Stimulated activated naive CD8-positive, alpha-beta T cell treated with anti-CD3 and anti-CD28 coated beads, Interleukin-15, Interleukin-2, amounts not matched to agents 100 ng/mL and 50 ng/mL, for 24 hours (primary cell): ENCODE results near the gene BIVM.
A peak's percentile ranks its signal among the peaks of the same experiment; 100 is the strongest.

Experiments used
- H3K27ac Mint-ChIP-seq: one replicate; pipeline ENCODE4 v1.8.0; 2021; ENCODE audit warnings: mild to moderate bottlenecking, mixed read lengths
- H3K27me3 Mint-ChIP-seq: one replicate; pipeline ENCODE4 v1.8.0; 2021; ENCODE audit warnings: mixed read lengths
- H3K36me3 Mint-ChIP-seq: one replicate; pipeline ENCODE4 v1.8.0; 2021; ENCODE audit warnings: low read depth, mixed read lengths
- H3K4me1 Mint-ChIP-seq: one replicate; pipeline ENCODE4 v1.8.0; 2021; ENCODE audit warnings: low read depth, mixed read lengths
- H3K4me3 Mint-ChIP-seq: one replicate; pipeline ENCODE4 v1.8.0; 2021; ENCODE audit warnings: mild to moderate bottlenecking, mixed read lengths
- H3K9me3 Mint-ChIP-seq: one replicate; pipeline ENCODE4 v1.8.0; 2021; ENCODE audit warnings: mixed read lengths

The BIVM gene

GRCh38 chr13:102845630-102846260, 46.8 kb downstream of the BIVM start, which contains the start of gene ERCC5:
TSS of gene ERCC5 (plus strand) at chr13:102846032. CDS start at chr13:102846267, 235 bp downstream.
- Mint-ChIP-seq H3K4me3 (peak within 1 kb of the TSS; percentile 98), H3K27ac (peak within 1 kb of the TSS; percentile 96), H3K9me3 (no peaks in the 10 kb centered on the region), H3K4me1 (peaks cover 42% of the 10 kb centered on the region), H3K36me3 (peaks cover 5% of the 10 kb centered on the region), H3K27me3 (no peaks in the 10 kb centered on the region)

- Mint-ChIP-seq H3K9me3 (no peaks in the 10 kb centered on the region), H3K4me3 (peak overlapping the region; percentile 98), H3K27ac (peak overlapping the region; percentile 96), H3K27me3 (no peaks in the 10 kb centered on the region), H3K36me3 (peaks cover 5% of the 10 kb centered on the region), H3K4me1 (peaks cover 42% of the 10 kb centered on the region)
These were observed 47.5 kb downstream of the BIVM start for GRCh38 chr13:102846261-102847015.

GRCh38 chr13:102847272-102848234, 48.6 kb downstream of the BIVM start:
- peaks cover 44% of the 10 kb centered on the region for H3K4me1 Mint-ChIP-seq
- no peaks in the 10 kb centered on the region for H3K9me3 Mint-ChIP-seq
- H3K27ac Mint-ChIP-seq = peak overlapping the region; percentile 96
- peaks cover 11% of the 10 kb centered on the region for H3K36me3 Mint-ChIP-seq
- peak overlapping the region; percentile 98 for H3K4me3 Mint-ChIP-seq
- H3K27me3 Mint-ChIP-seq = no peaks in the 10 kb centered on the region

GRCh38 chr13:102848956-102849355, 50.0 kb downstream of the BIVM start:
- Mint-ChIP-seq H3K4me3 (no peak overlapping the region), H3K27me3 (no peaks in the 10 kb centered on the region), H3K36me3 (peaks cover 18% of the 10 kb centered on the region), H3K4me1 (peaks cover 55% of the 10 kb centered on the region), H3K9me3 (no peaks in the 10 kb centered on the region), H3K27ac (peak overlapping the region; percentile 33)

- Mint-ChIP-seq H3K4me1 (peaks cover 56% of the 10 kb centered on the region), H3K4me3 (no peak overlapping the region), H3K27me3 (no peaks in the 10 kb centered on the region), H3K27ac (peak overlapping the region; percentile 23), H3K36me3 (peaks cover 42% of the 10 kb centered on the region), H3K9me3 (no peaks in the 10 kb centered on the region)
These were observed 53.6 kb downstream of the BIVM start for GRCh38 chr13:102852556-102852955.

- H3K4me1 Mint-ChIP-seq = peaks cover 38% of the 10 kb centered on the region
- H3K27ac Mint-ChIP-seq = peak overlapping the region; percentile 89
- H3K4me3 Mint-ChIP-seq = peak overlapping the region; percentile 69
- peaks cover 53% of the 10 kb centered on the region for H3K36me3 Mint-ChIP-seq
- no peaks in the 10 kb centered on the region for H3K27me3 Mint-ChIP-seq
- no peaks in the 10 kb centered on the region for H3K9me3 Mint-ChIP-seq
These were observed 55.8 kb downstream of the BIVM start for GRCh38 chr13:102854675-102855074.

GRCh38 chr13:102856557-102856956, 57.6 kb downstream of the BIVM start:
- no peak overlapping the region for H3K27ac Mint-ChIP-seq
- H3K4me1 Mint-ChIP-seq = peaks cover 28% of the 10 kb centered on the region
- peaks cover 62% of the 10 kb centered on the region for H3K36me3 Mint-ChIP-seq
- H3K9me3 Mint-ChIP-seq = no peaks in the 10 kb centered on the region
- H3K27me3 Mint-ChIP-seq = no peaks in the 10 kb centered on the region
- no peak overlapping the region for H3K4me3 Mint-ChIP-seq

GRCh38 chr13:102862624-102863210, 63.8 kb downstream of the BIVM start:
- Mint-ChIP-seq H3K4me3 (no peak overlapping the region), H3K27ac (no peak overlapping the region), H3K36me3 (peaks cover 69% of the 10 kb centered on the region)

GRCh38 chr13:102863590-102863989, 64.7 kb downstream of the BIVM start:
- Mint-ChIP-seq H3K9me3 (no peaks in the 10 kb centered on the region), H3K36me3 (peaks cover 71% of the 10 kb centered on the region), H3K4me1 (peaks cover 13% of the 10 kb centered on the region), H3K27me3 (no peaks in the 10 kb centered on the region), H3K27ac (no peak overlapping the region), H3K4me3 (no peak overlapping the region)

More at GRCh38 chr13:102862624-102863210, 63.8 kb downstream of the BIVM start:
- H3K4me1 Mint-ChIP-seq = peaks cover 13% of the 10 kb centered on the region
- no peaks in the 10 kb centered on the region for H3K27me3 Mint-ChIP-seq
- no peaks in the 10 kb centered on the region for H3K9me3 Mint-ChIP-seq

- Mint-ChIP-seq H3K27me3 (no peaks in the 10 kb centered on the region), H3K36me3 (peaks cover 70% of the 10 kb centered on the region), H3K9me3 (no peaks in the 10 kb centered on the region), H3K4me1 (peaks cover 35% of the 10 kb centered on the region), H3K27ac (no peak overlapping the region), H3K4me3 (no peak overlapping the region)
These were observed 69.5 kb downstream of the BIVM start for GRCh38 chr13:102868366-102868936.

GRCh38 chr13:102869948-102870676, 71.2 kb downstream of the BIVM start:
- peaks cover 67% of the 10 kb centered on the region for H3K36me3 Mint-ChIP-seq
- no peaks in the 10 kb centered on the region for H3K9me3 Mint-ChIP-seq
- no peak overlapping the region for H3K4me3 Mint-ChIP-seq
- peak overlapping the region; percentile 19 for H3K27ac Mint-ChIP-seq
- no peaks in the 10 kb centered on the region for H3K27me3 Mint-ChIP-seq
- H3K4me1 Mint-ChIP-seq = peaks cover 33% of the 10 kb centered on the region

- Mint-ChIP-seq H3K9me3 (no peaks in the 10 kb centered on the region), H3K27ac (no peak overlapping the region), H3K27me3 (no peaks in the 10 kb centered on the region), H3K4me3 (no peak overlapping the region), H3K36me3 (peaks cover 68% of the 10 kb centered on the region), H3K4me1 (peaks cover 33% of the 10 kb centered on the region)
These were observed 71.9 kb downstream of the BIVM start for GRCh38 chr13:102870677-102871415.

- no peaks in the 10 kb centered on the region for H3K27me3 Mint-ChIP-seq
- no peak overlapping the region for H3K4me3 Mint-ChIP-seq
- peaks cover 33% of the 10 kb centered on the region for H3K4me1 Mint-ChIP-seq
- H3K9me3 Mint-ChIP-seq = no peaks in the 10 kb centered on the region
- peak overlapping the region; percentile 92 for H3K27ac Mint-ChIP-seq
- peaks cover 73% of the 10 kb centered on the region for H3K36me3 Mint-ChIP-seq
These were observed 73.2 kb downstream of the BIVM start for GRCh38 chr13:102872131-102872530.
